ENCODE measurements around the gene FGF12. TPM values are rescaled to one million over a fixed set of nuclear protein-coding genes. Genes with fewer than 3 reads are reported as not detected.

The FGF12 gene
- total and polyA plus RNA-seq, 11 donors, result 21.8 to 420 (median 265) TPM

- H3K27ac ChIP-seq, result peak overlapping the region; percentile 20 to 81 (median 66)
- H3K36me3 ChIP-seq, result no peaks in the 10 kb centered on the region
- H3K4me1 ChIP-seq, result peaks cover 0 to 46% (median 6%) of the 10 kb centered on the region in 12 donors
- peaks cover 0 to 32% (median 0%) of the 10 kb centered on the region in 9 donors for H3K27me3 ChIP-seq
- H3K9me3 ChIP-seq, result no peaks in the 10 kb centered on the region
- TF ChIP-seq POLR2A (IDR thresholded peaks at IDR 0.05), result peak in 1 of 2 donors; percentile 33
- no peak for TF ChIP-seq CTCF (IDR thresholded peaks at IDR 0.05)
- intact Hi-C loops (cut with DNase I), result no loop called here
- peak; percentile 49 to 70 (median 59) for DNase-seq
- peak; percentile 26 to 81 (median 68) for ATAC-seq
- WGBS, 4 donors, result 19 to 47% (median 28%) methylated on average over 19 to 61 of the region's 61 CpGs
- H3K4me3 ChIP-seq, result peak overlapping the region; percentile 41 to 75 (median 61)
Measured at GRCh38 chr3:192409201-192409837, 318.0 kb downstream of the FGF12 start.

- DNase-seq, result peak in 3 of 5 donors; percentile 8 to 27 (median 19)
- Histone ChIP-seq H3K27me3 (peaks cover 0 to 32% (median 0%) of the 10 kb centered on the region in 9 donors), H3K27ac (peak overlapping the region in 11 of 12 donors; percentile 46 to 81 (median 66))
Measured at GRCh38 chr3:192408647-192409200, 318.6 kb downstream of the FGF12 start.

GRCh38 chr3:192408007-192408646 lies 319.2 kb downstream of the FGF12 start:
- Histone ChIP-seq H3K27me3 (peaks cover 0 to 32% (median 0%) of the 10 kb centered on the region in 9 donors), H3K36me3 (no peaks in the 10 kb centered on the region), H3K27ac (peak overlapping the region in 2 of 12 donors; percentile 25 to 66), H3K4me1 (peaks cover 0 to 46% (median 6%) of the 10 kb centered on the region in 12 donors), H3K4me3 (peak overlapping the region; percentile 41 to 75 (median 61)), H3K9me3 (no peaks in the 10 kb centered on the region)
- WGBS, 4 donors, result 31 to 45% (median 43%) methylated on average over 27 to 50 of the region's 50 CpGs
- intact Hi-C loops (cut with DNase I), result no loop called here
- DNase-seq (peak in 4 of 5 donors; percentile 15 to 60 (median 32)), ATAC-seq (peak in 3 of 4 donors; percentile 12 to 43 (median 29))
- TF ChIP-seq POLR2A (IDR thresholded peaks at IDR 0.05) (no peak), CTCF (IDR thresholded peaks at IDR 0.05) (peak in 2 of 12 donors; percentile 5 to 7)

More at GRCh38 chr3:192408647-192409200, 318.6 kb downstream of the FGF12 start:
- no peaks in the 10 kb centered on the region for H3K9me3 ChIP-seq
- no peaks in the 10 kb centered on the region for H3K36me3 ChIP-seq
- peak overlapping the region; percentile 41 to 75 (median 61) for H3K4me3 ChIP-seq
- peaks cover 0 to 46% (median 6%) of the 10 kb centered on the region in 12 donors for H3K4me1 ChIP-seq
- WGBS, 4 donors, result 31 to 53% (median 42%) methylated on average over 40 to 41 of the region's 41 CpGs
- intact Hi-C loops (cut with DNase I), result no loop called here
- peak in 1 of 4 donors; percentile 11 for ATAC-seq
- no peak for TF ChIP-seq POLR2A (IDR thresholded peaks at IDR 0.05)
- no peak for TF ChIP-seq CTCF (IDR thresholded peaks at IDR 0.05)

DNA sequence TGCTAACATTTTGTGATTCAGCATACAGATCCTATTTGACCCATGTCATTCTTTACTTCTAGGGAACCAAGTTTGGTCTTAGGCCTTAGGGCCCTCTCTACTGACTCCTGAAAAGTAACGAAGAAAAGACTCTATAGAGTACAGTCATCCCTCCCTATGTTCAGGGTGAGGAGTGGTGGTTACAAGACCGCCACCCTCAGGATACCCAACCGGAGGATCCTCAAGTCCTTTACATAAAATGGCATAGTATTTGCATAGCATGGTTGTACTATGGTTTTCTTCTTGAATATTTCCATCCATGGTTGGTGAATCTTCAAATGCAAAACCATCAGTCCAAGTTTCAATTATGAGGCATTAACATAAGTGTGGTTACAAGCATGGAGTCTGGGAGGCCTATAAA lies 327.6 kb downstream of the FGF12 start:
- Histone ChIP-seq H3K4me1 (no peaks in the 10 kb centered on the region), H3K9me3 (no peaks in the 10 kb centered on the region), H3K27ac (no peak overlapping the region), H3K4me3 (no peak overlapping the region), H3K36me3 (peaks cover 0 to 2% (median 0%) of the 10 kb centered on the region in 9 donors), H3K27me3 (no peaks in the 10 kb centered on the region)
- ATAC-seq (no peak), DNase-seq (no peak)
- intact Hi-C loops (cut with DNase I), result no loop called here
- 92 to 95% (median 94%) methylated on average over 3 of the region's 3 CpGs for WGBS, 4 donors
- TF ChIP-seq CTCF (IDR thresholded peaks at IDR 0.05), result no peak
- TF ChIP-seq POLR2A (IDR thresholded peaks at IDR 0.05), result no peak
